Choroid plexus epithelial cell (primary cell): ENCODE measurements around the gene HOXA11.

Source experiments
- DNase-seq: peaks from one replicate; pipeline ENCODE4 v3.0.0-alpha.2; 2010; ENCODE audit warnings: low read depth
- H3K4me3 ChIP-seq: 2 replicates; pipeline ENCODE4 v1.5.1; 2011; ENCODE audit warnings: low read depth, mild to moderate bottlenecking, control low read depth, low read length, moderate library complexity
- CTCF ChIP-seq: conservative IDR thresholded peaks from 2 replicates; pipeline ENCODE4 v1.5.1; 2011; ENCODE audit warnings: low read depth, mild to moderate bottlenecking, control low read depth, inconsistent platforms, low read length, moderate library complexity

HOXA11 gene

GRCh38 chr7:27174874-27175625 is 10.0 kb downstream of the HOXA11 start:
- no peak overlapping the region for H3K4me3 ChIP-seq
- no peak for TF ChIP-seq CTCF
- no peak for DNase-seq

DNA sequence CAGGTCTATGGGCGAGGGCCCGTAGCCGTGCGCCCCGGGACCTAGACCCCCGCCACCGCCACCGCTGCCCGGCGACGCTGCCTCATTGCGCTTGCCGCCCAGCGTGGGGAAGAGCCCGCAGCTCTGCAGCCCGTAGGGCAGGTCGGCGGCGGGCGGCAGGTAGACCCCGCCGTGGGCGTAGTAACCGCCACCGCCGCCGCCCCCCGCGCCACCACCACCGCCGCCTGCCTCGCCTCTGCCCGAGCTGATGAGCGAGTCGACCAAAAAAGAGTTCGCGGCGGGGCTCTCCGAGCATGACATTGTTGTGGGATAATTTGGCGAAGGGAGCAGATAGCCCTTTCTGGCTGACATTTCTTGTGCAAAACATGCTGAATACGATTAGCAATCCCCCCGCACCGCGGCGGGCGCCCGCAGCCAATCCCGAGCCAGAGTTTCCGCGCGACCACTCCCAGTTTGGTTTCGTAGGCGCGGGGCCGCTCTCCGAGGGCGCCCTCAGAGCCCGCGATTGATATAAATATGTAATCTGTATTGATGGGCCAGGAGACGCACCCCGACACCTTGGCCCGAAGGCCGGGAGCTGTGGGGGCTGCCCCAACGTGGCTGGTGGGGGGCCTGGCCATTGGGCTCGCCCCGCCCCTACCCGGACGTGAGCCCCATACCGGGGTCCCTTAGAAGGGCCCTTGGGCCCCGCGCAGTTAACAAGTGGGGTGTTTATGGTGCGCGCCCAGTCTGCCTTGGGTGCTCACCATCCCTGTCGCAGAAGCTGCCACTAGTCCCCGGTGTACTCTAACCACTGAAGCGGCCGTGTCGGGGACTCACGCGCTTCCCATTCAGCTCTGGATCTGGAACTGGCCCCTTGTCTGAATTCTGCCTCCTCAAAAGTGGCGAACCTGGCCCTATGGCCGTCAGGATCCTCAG is 10.8 kb downstream of the HOXA11 start, which contains the start of gene HOXA10:
Gene HOXA10 (minus strand): TSS at position 365 of the 918 bp plus-strand sequence. CDS start 14 bp downstream, at position 351.
- DNase-seq, result no peak
- H3K4me3 ChIP-seq, result no peak within 1 kb of the TSS
- TF ChIP-seq CTCF, result no peak

DNA sequence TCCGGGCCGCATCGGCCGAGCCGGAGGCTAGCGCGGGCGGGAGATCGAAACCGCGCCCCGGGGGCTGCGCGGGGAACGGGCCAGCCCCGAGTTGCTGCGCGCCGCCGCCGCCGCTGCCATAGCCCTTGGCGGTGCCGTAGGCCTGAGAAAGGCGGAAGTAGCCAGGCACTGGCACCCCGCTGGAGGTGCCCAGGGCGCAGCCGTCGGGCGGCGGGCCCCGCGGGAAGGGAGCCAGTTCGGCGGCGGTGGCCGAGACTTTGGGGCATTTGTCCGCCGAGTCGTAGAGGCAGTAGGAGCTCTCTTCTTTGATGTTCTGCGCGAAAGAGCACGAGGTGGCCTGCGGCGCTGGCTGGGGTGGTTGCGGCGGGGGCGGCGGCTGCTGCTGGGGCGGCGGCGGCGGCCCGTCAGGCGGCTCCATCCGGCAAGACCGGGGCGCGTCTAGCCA is 11.5 kb downstream of the HOXA11 start:
- H3K4me3 ChIP-seq, result no peak overlapping the region
- TF ChIP-seq CTCF, result no peak
- no peak for DNase-seq

- H3K4me3 ChIP-seq, result no peak overlapping the region
- DNase-seq, result peak; percentile 10
- no peak for TF ChIP-seq CTCF
These were observed 12.1 kb downstream of the HOXA11 start for GRCh38 chr7:27172823-27173510.

GRCh38 chr7:27172315-27172774 is 12.7 kb downstream of the HOXA11 start:
- no peak for DNase-seq
- H3K4me3 ChIP-seq, result no peak overlapping the region
- no peak for TF ChIP-seq CTCF

DNA sequence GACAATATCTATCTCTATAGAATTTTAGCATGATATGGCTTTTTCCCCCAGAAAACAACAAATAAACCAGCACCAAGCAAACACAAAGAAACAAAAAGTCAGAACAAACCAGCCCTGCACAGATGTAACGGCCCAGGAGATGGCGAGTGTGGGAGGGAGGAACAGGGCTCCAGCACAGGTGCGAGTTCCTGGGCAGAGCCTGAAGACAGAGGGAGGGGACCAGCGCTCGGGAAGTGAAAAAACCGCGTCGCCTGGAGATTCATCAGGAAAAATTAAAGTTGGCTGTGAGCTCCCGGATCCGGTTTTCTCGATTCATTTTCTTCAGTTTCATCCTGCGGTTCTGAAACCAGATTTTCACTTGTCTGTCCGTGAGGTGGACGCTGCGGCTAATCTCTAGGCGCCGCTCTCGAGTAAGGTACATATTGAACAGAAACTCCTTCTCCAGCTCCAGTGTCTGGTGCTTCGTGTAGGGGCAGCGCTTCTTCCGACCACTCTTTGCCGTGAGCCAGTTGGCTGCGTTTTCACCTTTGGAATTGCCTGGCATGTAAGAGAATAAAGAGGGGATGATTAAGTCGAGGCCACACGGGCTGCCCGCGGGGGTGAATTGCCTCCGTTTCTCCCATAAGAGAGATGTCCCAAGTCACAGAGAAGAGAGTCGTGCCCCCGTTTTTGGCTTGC is 13.3 kb downstream of the HOXA11 start:
- no peak for TF ChIP-seq CTCF
- no peak for DNase-seq
- H3K4me3 ChIP-seq, result no peak overlapping the region
